ENCODE results near the gene ZNF195.
"Not testable (repeated sequence)": the region's sequence is repeated elsewhere in the genome, so short reads cannot be mapped to it uniquely, and the experiment has no call there.

- not testable (repeated sequence) for TF ChIP-seq CTCF (IDR thresholded peaks at IDR 0.05; ENCODE audit: insufficient read depth, low read length); POLR2AphosphoS5 (IDR thresholded peaks at IDR 0.05; ENCODE audit: low read depth)
Measured at GRCh38 chr11:3331078-3331477, 47.9 kb downstream of the ZNF195 start.

Measured in HL-60 (cell line).